OCI-LY1 (cell line): Measurements from ENCODE around the gene TRPM2.

ENCODE experiments used
- H2AFZ ChIP-seq: fragments of 200-600 bp; sonication (generic), shearing (Covaris generic); 2 replicates; pipeline ENCODE4 v1.6.0; 2014; ENCODE audit warnings: antibody characterized with exemption, mild to moderate bottlenecking, low read length
- H3F3A ChIP-seq: fragments of 200-600 bp; sonication (generic), shearing (Covaris generic); 2 replicates; pipeline ENCODE4 v1.6.0; 2014; ENCODE audit warnings: mild to moderate bottlenecking, antibody characterized with exemption, low read length, moderate library complexity; ENCODE audit not compliant: insufficient read depth
- H3K27ac ChIP-seq: fragments of 200-600 bp; sonication (generic); 2 replicates; pipeline ENCODE4 v1.5.1; 2014; ENCODE audit warnings: low read length, mixed run types, mild to moderate bottlenecking, low read depth; ENCODE audit not compliant: poor library complexity, severe bottlenecking
- H3K27me3 ChIP-seq: fragments of 200-600 bp; sonication (generic); 2 replicates; pipeline ENCODE4 v1.6.0; 2014; ENCODE audit warnings: antibody characterized with exemption, mild to moderate bottlenecking, low read length, moderate library complexity; ENCODE audit not compliant: insufficient read depth
- H3K36me3 ChIP-seq: fragments of 200-600 bp; sonication (generic); 2 replicates; pipeline ENCODE4 v1.6.1; 2014; ENCODE audit warnings: mild to moderate bottlenecking, antibody characterized with exemption, low read length, moderate library complexity, mixed read lengths; ENCODE audit not compliant: insufficient read depth
- H3K4me1 ChIP-seq: fragments of 200-600 bp; sonication (generic); 2 replicates; pipeline ENCODE4 v1.5.1; 2014; ENCODE audit warnings: mild to moderate bottlenecking, low read length, moderate library complexity; ENCODE audit not compliant: insufficient read depth, severe bottlenecking
- H3K4me2 ChIP-seq: fragments of 200-600 bp; sonication (generic), shearing (Covaris generic); 2 replicates; pipeline ENCODE4 v1.6.1; 2014; ENCODE audit warnings: low read length
- H3K4me3 ChIP-seq: fragments of 200-600 bp; sonication (generic); 2 replicates; pipeline ENCODE4 v1.5.1; 2014; ENCODE audit warnings: low read length, low read depth, mild to moderate bottlenecking, mixed read lengths; ENCODE audit not compliant: poor library complexity, severe bottlenecking
- H3K79me2 ChIP-seq: fragments of 200-600 bp; shearing (Covaris generic); 2 replicates; pipeline ENCODE4 v1.6.1; 2016; ENCODE audit warnings: mixed run types, low read length, mixed read lengths; ENCODE audit not compliant: insufficient read depth
- H3K9ac ChIP-seq: fragments of 200-600 bp; sonication (generic), shearing (Covaris generic); 2 replicates; pipeline ENCODE4 v1.6.1; 2014; ENCODE audit warnings: mild to moderate bottlenecking, low read length, mixed read lengths
- H3K9me2 ChIP-seq: fragments of 200-600 bp; sonication (generic), shearing (Covaris generic); 2 replicates; pipeline ENCODE4 v1.6.1; 2014; ENCODE audit warnings: low read depth, mild to moderate bottlenecking, low read length, mixed read lengths
- H3K9me3 ChIP-seq: fragments of 200-600 bp; shearing (Covaris generic); 2 replicates; pipeline ENCODE4 v1.6.1; 2014; ENCODE audit warnings: low read length, mixed read lengths
- H4K20me1 ChIP-seq: fragments of 200-600 bp; sonication (generic), shearing (Covaris generic); 2 replicates; pipeline ENCODE4 v1.6.0; 2016; ENCODE audit warnings: mild to moderate bottlenecking, low read length; ENCODE audit not compliant: insufficient read depth
- CTCF ChIP-seq: fragments of 200-600 bp; sonication (generic), shearing (Covaris generic); IDR thresholded peaks from 2 replicates; pipeline ENCODE4 v1.5.1; 2017; ENCODE audit warnings: mild to moderate bottlenecking, antibody characterized with exemption, low read length, moderate library complexity, mixed read lengths
- EZH2 ChIP-seq: fragments of 200-600 bp; sonication (generic), shearing (Covaris generic); IDR thresholded peaks from 2 replicates; pipeline ENCODE4 v1.8.0; 2017; ENCODE audit warnings: borderline replicate concordance, mixed run types, mild to moderate bottlenecking, antibody characterized with exemption, low read length, moderate library complexity, mixed read lengths

TRPM2 gene

DNA sequence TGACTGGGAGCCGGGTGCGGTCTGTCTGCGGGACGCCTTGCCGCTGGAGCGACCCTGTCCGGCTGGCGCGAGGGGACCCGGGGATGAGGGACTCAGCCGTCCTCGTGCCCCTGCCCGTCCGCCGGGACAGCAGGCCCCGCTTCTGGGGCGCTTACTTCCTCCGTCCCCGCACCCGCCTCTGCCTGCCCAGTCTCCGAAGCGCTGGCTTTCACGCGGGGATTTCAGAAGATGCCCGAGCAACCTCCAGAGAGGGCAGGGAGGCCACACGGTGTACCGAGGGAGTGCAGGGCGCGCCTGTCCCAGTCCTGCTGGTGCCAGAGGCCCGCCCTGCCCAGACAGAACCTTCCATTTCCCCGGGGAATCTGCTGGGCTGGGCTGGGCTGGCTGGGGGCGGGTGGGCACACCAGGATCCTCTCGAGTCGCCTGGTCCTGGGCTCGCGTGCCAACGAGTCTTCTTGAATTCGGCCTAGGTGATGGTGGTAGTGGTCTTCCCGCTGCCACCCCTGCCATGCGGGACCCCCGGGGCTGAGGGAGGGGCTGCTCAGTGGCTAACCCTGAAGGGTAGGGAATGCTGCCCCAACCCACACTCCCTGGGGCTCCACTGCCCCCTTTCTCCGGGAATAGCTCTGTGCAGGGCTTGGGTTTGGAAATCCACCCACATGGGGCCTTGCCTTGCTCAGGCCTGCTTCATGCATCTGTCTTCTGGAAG lies 2.5 kb upstream of the TRPM2 start:
- Histone ChIP-seq H3K27me3 (no peaks in the 10 kb centered on the region), H3K9ac (no peak overlapping the region), H2AFZ (no peak overlapping the region), H3F3A (no peaks in the 10 kb centered on the region), H3K9me2 (no peaks in the 10 kb centered on the region), H3K4me2 (no peak overlapping the region), H3K4me1 (no peaks in the 10 kb centered on the region), H3K79me2 (no peaks in the 10 kb centered on the region), H3K36me3 (no peaks in the 10 kb centered on the region), H4K20me1 (no peaks in the 10 kb centered on the region), H3K4me3 (no peak overlapping the region), H3K27ac (no peak overlapping the region), H3K9me3 (no peaks in the 10 kb centered on the region)
- TF ChIP-seq CTCF = no peak
- TF ChIP-seq EZH2 = no peak

- no peak for TF ChIP-seq CTCF
- no peak for TF ChIP-seq EZH2
- H4K20me1 ChIP-seq = no peaks in the 10 kb centered on the region
- H3K27ac ChIP-seq = no peak overlapping the region
- no peaks in the 10 kb centered on the region for H3K79me2 ChIP-seq
- H3K27me3 ChIP-seq = no peaks in the 10 kb centered on the region
- H3K4me2 ChIP-seq = no peak overlapping the region
- no peaks in the 10 kb centered on the region for H3K4me1 ChIP-seq
- H3K4me3 ChIP-seq = no peak overlapping the region
- H2AFZ ChIP-seq = no peak overlapping the region
- no peak overlapping the region for H3K9ac ChIP-seq
- no peaks in the 10 kb centered on the region for H3F3A ChIP-seq
- no peaks in the 10 kb centered on the region for H3K9me2 ChIP-seq
- no peaks in the 10 kb centered on the region for H3K9me3 ChIP-seq
- no peaks in the 10 kb centered on the region for H3K36me3 ChIP-seq
Observed at GRCh38 chr21:44351535-44352252, 1.7 kb upstream of the TRPM2 start.

GRCh38 chr21:44352253-44352860 lies 1.1 kb upstream of the TRPM2 start:
- Histone ChIP-seq H4K20me1 (no peaks in the 10 kb centered on the region), H3K4me2 (no peak overlapping the region), H3F3A (no peaks in the 10 kb centered on the region), H3K4me3 (no peak overlapping the region), H3K9me2 (no peaks in the 10 kb centered on the region), H3K79me2 (no peaks in the 10 kb centered on the region), H3K4me1 (no peaks in the 10 kb centered on the region), H3K36me3 (no peaks in the 10 kb centered on the region), H3K27ac (no peak overlapping the region), H3K9ac (no peak overlapping the region), H2AFZ (no peak overlapping the region), H3K9me3 (no peaks in the 10 kb centered on the region), H3K27me3 (no peaks in the 10 kb centered on the region)
- TF ChIP-seq EZH2 = no peak
- TF ChIP-seq CTCF = no peak
